IMR-90 (cell line): ENCODE measurements around the gene CREBBP. TPM values are rescaled to one million over a fixed set of nuclear protein-coding genes. Genes with fewer than 3 reads are reported as not detected.

Source experiments
- ATAC-seq: fragments of 200-7000 bp; cut with Tn5 transposase; 2 replicates; pipeline ENCODE4 v1.9.1; 2020; ENCODE audit warnings: low read depth, mild to moderate bottlenecking, moderate library complexity
- BruUV-seq: library from RNA; stranded (reverse); fragments of 400-500 nt; replicated peaks from 2 replicates; lab custom pipeline; 2021; lab: Mats Ljungman, UMichigan
- CTCF ChIA-PET: fragments of 300-600 bp; formaldehyde crosslinking; extraction: SDS; loops from one replicate; lab custom pipeline; 2021; ENCODE audit warnings: antibody characterized with exemption; lab: Yijun Ruan, JAX
- POLR2A ChIA-PET: fragments of 300-600 bp; sonication (Branson Sonifier 250); formaldehyde crosslinking; loops from one replicate; lab custom pipeline; 2022; ENCODE audit warnings: antibody characterized with exemption; ENCODE audit not compliant: unreplicated experiment; lab: Charles Lee
- DNase-seq: peaks from one replicate; pipeline ENCODE4 v3.0.0; 2013
- H2AFZ ChIP-seq: replicated peaks from 2 replicates; pipeline ENCODE3; 2013; ENCODE audit warnings: low read length, mild to moderate bottlenecking; ENCODE audit not compliant: poor library complexity
- H2AK5ac ChIP-seq: 2 replicates; pipeline ENCODE4 v1.6.1; 2013; ENCODE audit warnings: low read depth, low read length, inconsistent platforms
- H2AK9ac ChIP-seq: replicated peaks from 2 replicates; pipeline ENCODE3; 2013; ENCODE audit warnings: mild to moderate bottlenecking, low read depth, low read length, moderate library complexity; ENCODE audit not compliant: poor library complexity
- H2BK120ac ChIP-seq: 2 replicates; pipeline ENCODE4 v1.6.1; 2013; ENCODE audit warnings: low read depth, low read length, inconsistent platforms
- H2BK15ac ChIP-seq: 3 replicates; pipeline ENCODE4 v1.6.1; 2013; ENCODE audit warnings: low read depth, low read length, inconsistent platforms
- H2BK20ac ChIP-seq: 2 replicates; pipeline ENCODE4 v1.6.1; 2013; ENCODE audit warnings: low read depth, mild to moderate bottlenecking, inconsistent platforms, low read length, moderate library complexity
- H2BK5ac ChIP-seq: 2 replicates; pipeline ENCODE4 v1.6.1; 2013; ENCODE audit warnings: mild to moderate bottlenecking, low read depth, low read length, inconsistent platforms; ENCODE audit not compliant: poor library complexity, severe bottlenecking
- H3K14ac ChIP-seq: replicated peaks from 2 replicates; pipeline ENCODE4 v1.6.1; 2013; ENCODE audit warnings: low read depth, low read length, inconsistent platforms
- H3K18ac ChIP-seq: 2 replicates; pipeline ENCODE4 v1.6.1; 2013; ENCODE audit warnings: low read depth, low read length, control low read depth
- H3K23ac ChIP-seq: 2 replicates; pipeline ENCODE4 v1.6.1; 2013; ENCODE audit warnings: low read depth, low read length, inconsistent platforms
- H3K27ac ChIP-seq: 2 replicates; pipeline ENCODE4 v1.5.1; 2013; ENCODE audit warnings: mild to moderate bottlenecking, control low read depth, low read length; ENCODE audit not compliant: insufficient read depth
- H3K27me3 ChIP-seq: 2 replicates; pipeline ENCODE4 v1.6.1; 2013; ENCODE audit warnings: low read length; ENCODE audit not compliant: control insufficient read depth, insufficient read depth
- H3K36me3 ChIP-seq: 2 replicates; pipeline ENCODE4 v1.6.1; 2013; ENCODE audit warnings: low read length, mixed read lengths; ENCODE audit not compliant: control insufficient read depth, insufficient read depth
- H3K4ac ChIP-seq: 2 replicates; pipeline ENCODE4 v1.6.1; 2013; ENCODE audit warnings: low read depth, low read length, inconsistent platforms
- H3K4me1 ChIP-seq: 2 replicates; pipeline ENCODE4 v1.6.1; 2013; ENCODE audit warnings: low read length, mixed read lengths; ENCODE audit not compliant: control insufficient read depth, insufficient read depth
- H3K4me2 ChIP-seq: 2 replicates; pipeline ENCODE4 v1.6.1; 2013; ENCODE audit warnings: low read depth, mild to moderate bottlenecking, control low read depth, low read length, moderate library complexity
- H3K4me3 ChIP-seq: 2 replicates; pipeline ENCODE4 v1.5.1; 2013; ENCODE audit warnings: low read depth, mild to moderate bottlenecking, control low read depth, low read length, moderate library complexity; ENCODE audit not compliant: insufficient read depth
- H3K56ac ChIP-seq: 2 replicates; pipeline ENCODE4 v1.6.1; 2013; ENCODE audit warnings: low read length, inconsistent platforms; ENCODE audit not compliant: insufficient read depth; ENCODE audit errors: extremely low read depth
- H3K79me1 ChIP-seq, 2 experiments: 2 replicates each; pipeline ENCODE4 v1.6.1; 2013; ENCODE audit warnings: low read length in 2 of 2, inconsistent platforms in 1 of 2, low read depth in 1 of 2
- H3K9ac ChIP-seq: 2 replicates; pipeline ENCODE4 v1.6.1; 2013; ENCODE audit warnings: low read depth, low read length, control low read depth
- H3K9me1 ChIP-seq: 2 replicates; pipeline ENCODE4 v1.6.1; 2013; ENCODE audit warnings: low read length, inconsistent platforms; ENCODE audit not compliant: insufficient read depth
- H3K9me3 ChIP-seq: 2 replicates; pipeline ENCODE4 v1.6.1; 2013; ENCODE audit warnings: low read length; ENCODE audit not compliant: control insufficient read depth, insufficient read depth
- H4K20me1 ChIP-seq: 2 replicates; pipeline ENCODE4 v1.6.1; 2013; ENCODE audit warnings: low read length, inconsistent platforms; ENCODE audit not compliant: insufficient read depth
- H4K5ac ChIP-seq: 2 replicates; pipeline ENCODE4 v1.6.1; 2013; ENCODE audit warnings: mild to moderate bottlenecking, low read depth, low read length, control low read depth
- H4K8ac ChIP-seq, 2 experiments: 2 replicates each; pipeline ENCODE4 v1.6.1; 2013; ENCODE audit warnings: low read depth in 2 of 2, low read length in 2 of 2, control low read depth in 1 of 2, inconsistent platforms in 1 of 2
- H4K91ac ChIP-seq: 2 replicates; pipeline ENCODE4 v1.6.1; 2013; ENCODE audit warnings: low read depth, low read length, inconsistent platforms; ENCODE audit not compliant: insufficient read depth
- BHLHE40 ChIP-seq: fragments of 150-350 bp; IDR thresholded peaks from 2 replicates; pipeline ENCODE4 v1.6.1; 2016; ENCODE audit warnings: mild to moderate bottlenecking, low read depth, low read length
- CEBPB ChIP-seq: IDR thresholded peaks from 2 replicates; pipeline ENCODE4 v1.6.1; 2012; ENCODE audit warnings: low read depth, low read length, improper control_type of control experiment
- CHD1 ChIP-seq: IDR thresholded peaks from 2 replicates; pipeline ENCODE4 v1.6.1; 2012; ENCODE audit warnings: low read depth, low read length, improper control_type of control experiment
- CTCF ChIP-seq: conservative IDR thresholded peaks from 2 replicates; pipeline ENCODE4 v1.5.1; 2012; ENCODE audit warnings: mild to moderate bottlenecking, low read depth, low read length, improper control_type of control experiment
- ELK1 ChIP-seq: fragments of 150-350 bp; IDR thresholded peaks from 2 replicates; pipeline ENCODE4 v1.6.1; 2016; ENCODE audit warnings: low read depth, mild to moderate bottlenecking, low read length, moderate library complexity, borderline replicate concordance
- FOS ChIP-seq: fragments of 150-350 bp; IDR thresholded peaks from 2 replicates; pipeline ENCODE4 v1.6.1; 2016; ENCODE audit warnings: low read depth, low read length
- MAFK ChIP-seq: IDR thresholded peaks from 2 replicates; pipeline ENCODE4 v1.6.1; 2012; ENCODE audit warnings: low read depth, low read length, improper control_type of control experiment
- MAZ ChIP-seq: IDR thresholded peaks from 2 replicates; pipeline ENCODE4 v1.6.1; 2012; ENCODE audit warnings: low read depth, mild to moderate bottlenecking, low read length, improper control_type of control experiment, moderate library complexity, borderline replicate concordance
- MXI1 ChIP-seq: IDR thresholded peaks from 2 replicates; pipeline ENCODE4 v1.6.1; 2012; ENCODE audit warnings: low read depth, mild to moderate bottlenecking, low read length, moderate library complexity, borderline replicate concordance
- NFE2L2 ChIP-seq: fragments of 150-350 bp; IDR thresholded peaks from 2 replicates; pipeline ENCODE4 v1.6.1; 2016; ENCODE audit warnings: low read depth, mild to moderate bottlenecking, low read length
- POLR2A ChIP-seq: IDR thresholded peaks from 2 replicates; pipeline ENCODE4 v1.6.1; 2012; ENCODE audit warnings: mild to moderate bottlenecking, low read depth, low read length
- RAD21 ChIP-seq: IDR thresholded peaks from 2 replicates; pipeline ENCODE4 v1.6.1; 2012; ENCODE audit warnings: low read length, improper control_type of control experiment
- RCOR1 ChIP-seq: IDR thresholded peaks from 2 replicates; pipeline ENCODE4 v1.6.1; 2012; ENCODE audit warnings: mild to moderate bottlenecking, low read length, improper control_type of control experiment; ENCODE audit not compliant: insufficient replicate concordance
- RFX5 ChIP-seq: IDR thresholded peaks from 2 replicates; pipeline ENCODE4 v1.8.0; 2012; ENCODE audit warnings: low read depth, mild to moderate bottlenecking, low read length, moderate library complexity
- SMC3 ChIP-seq: fragments of 150-350 bp; IDR thresholded peaks from 2 replicates; pipeline ENCODE4 v1.6.1; 2016; ENCODE audit warnings: low read depth, mild to moderate bottlenecking, antibody characterized with exemption, low read length, moderate library complexity
- USF2 ChIP-seq: fragments of 150-350 bp; IDR thresholded peaks from 2 replicates; pipeline ENCODE4 v1.6.1; 2017; ENCODE audit warnings: mild to moderate bottlenecking, antibody characterized with exemption, low read length, low read depth
- WGBS, 2 experiments: methylation state at CpG; one replicate each; pipeline versions ENCODE4 v1.1.5 to v1.1.7; 2013; ENCODE audit warnings: missing lambda C conversion rate in 2 of 2; ENCODE audit not compliant: insufficient read length in 1 of 2; ENCODE audit errors: extremely low coverage in 2 of 2; 5-methylcytosine and 5-hydroxymethylcytosine counted together
- dilution Hi-C: fragments of 300-500 bp; cut with HindIII; formaldehyde crosslinking; loops from one replicate; pipeline ENCODE4 v1.14.3; 2018; ENCODE audit warnings: low sequenced_read_pairs; ENCODE audit not compliant: unreplicated experiment
- in situ Hi-C: fragments of 300-500 bp; cut with MboI; formaldehyde crosslinking; loops from 3 replicates; pipeline ENCODE4 v1.14.3; 2019; ENCODE audit warnings: low sequenced_read_pairs, inconsistent platforms, mixed read lengths
- intact Hi-C: fragments of 100-400 bp; cut with micrococcal nuclease; formaldehyde crosslinking; loops from 2 replicates; pipeline ENCODE4 v1.10.0; 2022
- polyA plus RNA-seq, 3 experiments: library from polyadenylated mRNA; depleted of rRNA; stranded (reverse); fragments of >200 nt; gene quantifications; 2 replicates each; pipeline ENCODE4 v1.2.3, GENCODE V29; 2012; ENCODE audit warnings: low replicate concordance in 1 of 3
- total RNA-seq: library from RNA; depleted of rRNA; stranded (reverse); fragments of >200 nt; gene quantifications from 2 replicates; pipeline ENCODE4 v1.2.3, GENCODE V29; 2012

The CREBBP gene
- total and polyA plus RNA-seq, 2 of the 4 experiments (the other 2 are of a cell fraction) = 7.3 to 12.5 TPM

GRCh38 chr16:3919413-3919812, 38.9 kb upstream of the CREBBP start:
- in situ Hi-C loops = no loop called here
- no peak overlapping the region for H2BK5ac ChIP-seq
- no peak overlapping the region for H3K4me2 ChIP-seq
- no peak for TF ChIP-seq RCOR1
- no peak for TF ChIP-seq NFE2L2
- TF ChIP-seq ELK1 = no peak
- TF ChIP-seq CTCF = no peak
- TF ChIP-seq SMC3 = no peak
- TF ChIP-seq MXI1 = no peak
- no peak for TF ChIP-seq USF2
- no peak for TF ChIP-seq RAD21
- no peak for TF ChIP-seq CHD1
- no peak for TF ChIP-seq RFX5
- TF ChIP-seq CEBPB = no peak
- no peak for TF ChIP-seq MAZ
- TF ChIP-seq MAFK = no peak
- TF ChIP-seq POLR2A = no peak
- no peak for TF ChIP-seq FOS
- no peak for TF ChIP-seq BHLHE40
- no peaks in the 10 kb centered on the region for H3K9me1 ChIP-seq
- 83% methylated on average over 1 of the region's 6 CpGs; no CpG with 5 or more reads in 1 of the 2 experiments for WGBS, 2 experiments
- H3K56ac ChIP-seq = no peak overlapping the region
- no peak overlapping the region for H4K5ac ChIP-seq
- H3K27me3 ChIP-seq = no peaks in the 10 kb centered on the region; the same call in 1 of the 2 replicates
- H3K27ac ChIP-seq = no peak overlapping the region
- no peaks in the 10 kb centered on the region for H4K20me1 ChIP-seq
- no TSS peak for BruUV-seq
- no peak overlapping the region for H3K14ac ChIP-seq
- no peak overlapping the region for H2AK9ac ChIP-seq
- H2AFZ ChIP-seq = no peak overlapping the region
- no peak overlapping the region for H2BK20ac ChIP-seq
- H3K79me1 ChIP-seq = no peaks in the 10 kb centered on the region
- H3K18ac ChIP-seq = no peak overlapping the region
- no peak overlapping the region for H4K91ac ChIP-seq
- intact Hi-C loops = no loop called here
- no peak overlapping the region for H3K9ac ChIP-seq
- no peak overlapping the region for H2BK120ac ChIP-seq
- CTCF ChIA-PET = interaction anchor here (0.8 kb wide), 1 partner anchor 20 kb away, joined by 4 read pairs; no protein-coding TSS in a partner anchor
- ATAC-seq = no peak
- no peak for DNase-seq
- H4K8ac ChIP-seq = no peak overlapping the region
- POLR2A ChIA-PET = no interaction called here
- H3K9me3 ChIP-seq = peaks cover 12% of the 10 kb centered on the region
- no peak overlapping the region for H3K4me3 ChIP-seq
- no peak overlapping the region for H2BK15ac ChIP-seq
- H3K36me3 ChIP-seq = no peaks in the 10 kb centered on the region
- no peak overlapping the region for H3K4ac ChIP-seq
- dilution Hi-C loops = no loop called here
- no peak overlapping the region for H2AK5ac ChIP-seq
- H3K23ac ChIP-seq = no peak overlapping the region
- no peaks in the 10 kb centered on the region for H3K4me1 ChIP-seq
